Glomerular endothelial cell (primary cell): ENCODE results near the gene CAMK4. TPM values are rescaled to one million over a fixed set of nuclear protein-coding genes. Genes with fewer than 3 reads are reported as not detected.
"Not testable (repeated sequence)": the region's sequence is repeated elsewhere in the genome, so short reads cannot be mapped to it uniquely, and the experiment has no call there.

Experiments
- DNase-seq: peaks from one replicate; pipeline ENCODE4 v3.0.0-alpha.2; 2011; ENCODE audit warnings: low read depth, low spot score; ENCODE audit errors: extremely low read depth
- total RNA-seq: library from RNA; depleted of rRNA; stranded (reverse); fragments of >200 nt; gene quantifications from 2 replicates; pipeline ENCODE4 v1.2.3, GENCODE V29; 2015

The CAMK4 gene
- total RNA-seq, 1 donor from 2014 or later: 5.8 TPM

DNA sequence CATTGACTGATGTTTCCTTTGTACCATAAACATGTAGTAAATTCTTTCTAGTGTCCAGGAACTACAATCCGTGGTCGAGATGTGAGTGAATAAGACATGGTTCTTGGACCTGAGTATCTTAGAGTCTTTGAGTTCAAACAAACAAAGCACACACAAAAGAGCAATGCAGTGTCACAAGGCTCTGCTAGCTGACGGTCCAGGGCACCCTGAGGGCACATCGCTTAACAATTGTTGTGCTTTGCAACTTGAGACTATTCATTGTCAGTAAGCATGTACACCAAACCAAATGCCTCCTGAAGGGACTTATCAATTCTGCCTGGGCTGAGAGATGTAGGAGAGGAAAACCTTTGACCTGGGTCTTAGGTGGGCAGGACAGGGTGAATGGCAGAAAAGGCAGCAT, 84.8 kb downstream of the CAMK4 start:
- DNase-seq: no peak

- no peak for DNase-seq
These were observed 85.2 kb downstream of the CAMK4 start for GRCh38 chr5:111309384-111309783.

DNA sequence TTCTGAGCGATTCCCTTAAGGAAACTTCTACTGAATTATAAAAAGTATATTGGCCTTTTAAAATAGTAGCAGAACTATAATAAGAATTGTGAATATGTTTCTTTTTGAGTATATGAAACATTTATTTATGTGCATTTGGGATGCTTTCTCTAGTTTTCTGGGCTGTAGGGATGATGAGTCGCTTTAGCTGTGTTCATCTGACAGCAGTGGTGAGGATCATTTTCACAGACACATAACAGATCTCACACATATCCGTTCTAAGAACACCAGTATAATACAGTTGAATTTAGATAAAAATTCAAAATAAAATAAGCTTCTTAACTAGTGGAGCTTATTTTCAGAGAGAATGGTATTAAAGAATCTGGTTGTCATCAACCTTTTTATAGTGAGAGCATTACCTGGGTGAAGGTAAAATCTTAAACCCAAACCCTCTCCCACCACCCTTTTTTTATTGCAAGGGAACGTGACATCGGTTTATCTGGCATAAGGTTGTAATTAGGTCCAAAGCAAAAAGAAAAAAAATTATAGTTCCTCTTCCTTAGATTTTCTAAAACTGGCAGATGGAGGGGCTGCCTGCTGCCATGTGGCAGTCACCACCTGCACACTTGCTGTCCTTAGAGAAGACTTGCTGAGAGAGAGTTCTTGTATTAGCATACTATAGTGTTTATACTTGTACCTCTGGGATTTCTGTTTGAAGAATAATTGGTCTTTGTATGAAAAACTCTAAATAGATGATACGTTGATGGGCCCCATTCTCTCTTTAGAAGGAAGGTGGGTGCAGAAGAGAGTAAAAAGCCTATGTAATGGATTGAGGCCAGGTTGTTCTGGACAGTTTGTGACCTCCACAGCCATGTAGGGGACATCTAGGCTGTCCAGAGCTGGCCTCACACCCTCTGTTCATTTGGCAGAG, 86.8 kb downstream of the CAMK4 start:
- no peak for DNase-seq

- DNase-seq: no peak
These were observed 87.5 kb downstream of the CAMK4 start for GRCh38 chr5:111311666-111312065.

- no peak for DNase-seq
These were observed 89.0 kb downstream of the CAMK4 start for GRCh38 chr5:111313017-111313724.

- no peak for DNase-seq
These were observed 96.8 kb downstream of the CAMK4 start for GRCh38 chr5:111320953-111321352.

- no peak for DNase-seq
These were observed 97.2 kb downstream of the CAMK4 start for GRCh38 chr5:111321376-111321775.

DNA sequence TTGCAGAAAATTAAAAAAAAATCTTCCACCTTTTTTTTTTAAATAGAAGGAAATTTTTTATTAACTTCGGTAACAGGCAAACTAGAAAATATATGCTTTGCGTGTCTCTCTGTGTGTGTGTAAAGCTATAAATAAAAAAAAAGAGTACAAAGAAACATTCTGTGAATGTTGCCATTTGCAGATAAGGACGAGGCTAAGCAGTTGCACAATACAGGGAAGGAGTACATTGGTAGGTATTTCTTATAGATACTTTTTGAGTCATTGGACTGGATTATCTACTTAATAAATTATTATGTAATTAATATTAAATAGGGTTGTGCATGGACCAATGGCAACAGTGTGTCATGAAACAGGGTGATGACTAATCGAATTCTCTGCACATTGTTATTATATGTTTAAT, 102.4 kb downstream of the CAMK4 start:
- no peak for DNase-seq

DNA sequence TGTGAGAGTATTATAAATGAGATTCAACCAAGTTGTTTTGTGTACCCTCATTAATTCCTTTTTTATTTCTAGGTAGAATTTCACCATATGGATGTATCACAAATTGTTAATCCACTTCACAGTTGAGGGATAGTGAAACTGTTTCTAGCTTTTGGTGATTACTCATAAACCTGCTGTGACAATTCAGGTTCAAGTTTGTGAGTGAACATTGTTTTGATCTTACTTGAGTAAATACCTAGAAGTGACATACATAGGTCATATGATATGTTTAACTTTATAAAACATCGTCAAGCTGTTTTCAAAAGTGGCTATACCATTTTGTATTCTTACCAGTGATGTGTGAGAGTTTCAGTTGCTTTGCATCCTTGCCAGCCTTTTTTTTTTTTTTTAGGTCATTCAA, 112.9 kb downstream of the CAMK4 start:
- no peak for DNase-seq

GRCh38 chr5:111337688-111338087, 113.5 kb downstream of the CAMK4 start:
- no peak for DNase-seq

DNA sequence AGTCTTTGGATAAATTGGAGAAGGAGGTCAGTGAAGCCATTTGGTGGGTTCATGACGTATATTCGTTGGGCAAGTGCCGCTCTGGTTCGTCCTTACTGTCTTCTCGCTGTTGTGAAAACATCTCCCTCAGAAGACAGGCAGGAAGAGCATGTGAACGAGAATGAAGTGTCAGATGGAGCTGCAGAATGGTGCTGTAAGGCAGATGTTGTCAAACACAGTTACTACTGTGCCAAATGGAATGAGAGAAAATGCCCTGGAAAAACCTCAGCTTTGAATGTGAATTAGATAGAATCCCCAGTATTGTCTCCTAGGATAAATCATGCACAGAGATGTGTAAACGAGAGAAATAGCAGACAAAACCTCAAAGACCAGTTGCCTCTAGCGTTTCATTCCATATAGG, 121.5 kb downstream of the CAMK4 start:
- DNase-seq: no peak

DNA sequence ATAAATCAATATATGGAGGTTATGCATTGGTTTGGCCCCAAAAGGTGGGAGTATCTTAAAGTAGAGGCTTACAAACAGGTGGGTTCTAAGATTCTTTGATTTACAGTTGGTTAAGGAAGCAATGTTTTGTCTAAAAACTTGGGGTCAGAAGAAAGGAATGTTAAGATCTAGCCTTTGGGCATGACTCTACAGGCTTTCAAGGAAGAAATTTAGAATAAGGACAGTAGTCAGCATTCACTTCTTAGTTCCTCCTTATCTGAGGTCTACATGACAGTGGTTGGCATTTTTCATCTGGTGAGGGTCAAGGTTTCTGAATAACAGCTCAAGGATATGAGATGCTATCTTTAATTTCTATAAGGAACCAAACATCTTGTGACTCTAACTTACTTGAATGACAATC, 122.8 kb downstream of the CAMK4 start:
- no peak for DNase-seq

GRCh38 chr5:111348661-111349329, 124.6 kb downstream of the CAMK4 start:
- DNase-seq: no peak

DNA sequence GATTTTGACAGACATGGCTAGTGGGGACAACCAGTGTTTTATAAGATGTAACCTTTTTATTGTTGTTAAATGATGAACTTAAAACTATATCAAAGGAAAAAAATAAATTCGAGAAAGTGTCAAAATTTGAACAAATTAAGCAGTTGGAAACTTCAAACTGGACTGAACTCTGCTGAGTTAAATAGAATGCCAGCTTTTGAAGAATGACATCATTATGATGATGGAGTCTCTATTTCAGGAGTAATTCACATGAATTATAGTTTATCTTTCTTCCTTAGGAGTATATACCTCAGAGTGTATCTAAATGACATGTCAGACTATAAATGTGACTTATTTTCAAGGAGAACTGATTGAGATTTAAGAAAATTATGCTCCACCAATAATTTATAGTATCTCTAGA, 125.2 kb downstream of the CAMK4 start:
- no peak for DNase-seq

DNA sequence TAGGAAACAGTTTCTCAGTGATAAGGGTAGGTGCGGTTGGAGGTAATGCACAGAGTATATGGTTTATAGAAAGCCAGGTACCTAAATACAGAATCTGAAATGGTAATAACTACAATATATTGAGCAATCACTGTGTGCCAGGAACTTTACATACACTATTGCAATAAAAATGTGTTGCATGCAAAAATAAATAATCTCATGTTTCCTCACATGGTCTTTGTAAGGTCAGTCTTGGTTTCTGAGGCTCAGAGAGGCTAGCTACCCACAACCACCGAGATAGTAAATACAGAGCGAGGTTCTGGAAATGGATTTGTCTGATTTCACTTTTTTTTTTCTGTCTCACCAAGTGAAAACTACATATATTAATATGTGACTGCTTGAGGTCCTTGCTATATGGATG, 128.9 kb downstream of the CAMK4 start:
- DNase-seq: no peak

DNA sequence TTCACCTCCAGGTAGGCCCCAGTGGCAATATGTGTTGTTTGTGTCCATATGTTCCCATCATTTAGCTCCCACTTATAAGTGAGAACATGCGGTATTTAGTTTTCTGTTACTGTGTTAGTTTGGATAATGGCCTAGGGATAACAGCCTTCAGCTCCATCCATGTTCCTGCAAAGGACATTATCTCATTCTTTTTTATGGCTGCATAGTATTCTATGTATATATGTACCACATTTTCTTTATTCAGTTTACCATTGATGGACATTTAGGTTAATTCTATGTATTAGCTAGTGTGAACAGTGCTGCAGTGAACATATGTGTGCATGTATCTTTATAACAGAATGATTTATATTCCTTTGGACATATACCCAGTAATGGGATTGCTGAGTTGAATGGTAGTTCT, 134.5 kb downstream of the CAMK4 start:
- DNase-seq: not testable (repeated sequence)

DNA sequence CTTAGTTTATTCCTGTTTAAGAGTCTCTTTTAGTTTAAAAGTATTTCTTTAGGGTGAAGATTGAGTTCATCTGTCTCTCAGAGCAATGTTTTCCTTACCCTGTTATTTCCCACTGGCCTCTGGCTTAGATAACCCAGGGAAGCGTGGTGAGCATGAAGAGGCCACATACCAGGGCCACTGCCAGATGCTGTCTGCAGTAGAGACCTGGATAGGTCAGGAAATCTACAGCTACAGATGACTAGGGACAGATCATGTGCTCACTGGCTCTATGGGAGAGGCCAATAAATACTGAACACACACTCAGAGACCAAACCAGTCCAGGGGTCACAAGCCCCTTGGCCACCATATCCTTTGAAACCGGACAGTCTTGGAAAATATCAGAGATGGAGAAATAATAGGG, 136.0 kb downstream of the CAMK4 start:
- DNase-seq: no peak

DNA sequence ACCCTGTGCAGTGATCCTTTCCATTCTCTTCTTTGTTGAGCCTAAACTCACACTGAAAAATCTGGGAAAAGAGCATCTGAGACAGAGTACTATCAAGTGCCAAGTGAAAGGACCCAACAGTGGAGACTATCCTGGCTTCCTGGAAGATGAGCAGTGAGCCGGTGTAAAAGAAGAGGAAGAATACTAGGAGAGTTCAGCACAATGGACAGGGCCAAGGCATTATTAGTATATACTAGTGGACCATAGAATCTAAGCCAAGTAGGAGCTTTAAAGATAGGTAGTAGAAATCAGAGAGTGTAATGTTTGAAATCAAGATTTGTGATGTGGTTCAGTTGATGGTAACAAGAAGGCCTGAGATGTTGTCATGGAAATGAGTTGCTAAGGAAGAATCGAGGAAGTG, 140.8 kb downstream of the CAMK4 start:
- no peak for DNase-seq

DNA sequence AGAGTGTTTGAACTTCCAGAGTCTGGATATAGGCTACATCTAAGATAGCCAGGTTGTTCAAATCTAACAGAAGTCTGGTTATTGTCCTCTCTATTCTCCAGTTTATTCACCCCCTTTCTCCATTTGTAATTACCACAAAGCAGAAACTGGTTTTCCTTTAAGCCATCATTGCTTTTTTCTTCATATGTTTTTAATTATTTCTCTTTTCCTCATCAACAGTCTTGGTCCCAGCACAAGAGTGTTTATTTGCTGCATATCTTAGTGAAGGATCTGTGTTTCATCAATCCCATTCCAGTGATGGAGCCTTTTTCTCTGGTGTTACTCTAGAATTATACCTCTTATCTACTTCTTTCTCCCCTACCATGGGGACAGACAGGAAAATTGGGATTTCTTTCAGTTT, 142.2 kb downstream of the CAMK4 start:
- no peak for DNase-seq

DNA sequence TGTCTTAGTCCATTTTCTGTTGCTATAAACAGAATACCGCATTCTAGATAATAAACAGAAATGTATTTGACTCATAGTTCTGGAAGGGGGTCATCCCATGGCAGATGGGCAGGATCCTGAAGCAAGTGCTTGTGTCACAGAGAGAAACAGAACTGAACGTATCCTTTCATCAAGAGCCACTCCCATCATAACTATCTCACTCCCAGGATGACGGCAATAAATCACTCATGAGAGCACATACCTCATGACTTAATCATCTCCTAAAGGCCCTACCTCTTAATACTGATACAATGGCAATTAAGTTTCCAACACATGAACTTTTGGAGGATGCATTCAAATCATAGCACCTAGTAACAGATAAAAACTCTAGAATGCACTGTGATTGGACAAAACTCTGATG, 142.9 kb downstream of the CAMK4 start:
- no peak for DNase-seq

GRCh38 chr5:111372799-111373198, 148.6 kb downstream of the CAMK4 start:
- no peak for DNase-seq

GRCh38 chr5:111374380-111374779, 150.2 kb downstream of the CAMK4 start:
- no peak for DNase-seq
